Neural progenitor cell (in vitro differentiated cells): Measurements from ENCODE around the gene WDR77. TPM values are rescaled to one million over a fixed set of nuclear protein-coding genes. Genes with fewer than 3 reads are reported as not detected.

Source experiments
- DNase-seq: peaks from one replicate; pipeline ENCODE4 v3.0.0-alpha.2; 2016; ENCODE audit warnings: low spot score
- H2AFZ ChIP-seq: fragments of 200-600 bp; sonication (generic); replicated peaks from 2 replicates; pipeline ENCODE4 v1.6.1; 2016; ENCODE audit warnings: antibody characterized with exemption
- H3F3A ChIP-seq: fragments of 200-600 bp; sonication (generic); 2 replicates; pipeline ENCODE4 v1.6.1; 2016; ENCODE audit warnings: antibody characterized with exemption, low read depth
- H3K27ac ChIP-seq: fragments of 200-600 bp; sonication (generic); 2 replicates; pipeline ENCODE4 v1.5.1; 2016; ENCODE audit warnings: mild to moderate bottlenecking
- H3K27me3 ChIP-seq: fragments of 200-600 bp; sonication (generic); 2 replicates; pipeline ENCODE4 v1.6.1; 2016; ENCODE audit warnings: mild to moderate bottlenecking, moderate library complexity
- H3K36me3 ChIP-seq: fragments of 200-600 bp; sonication (generic); 2 replicates; pipeline ENCODE4 v1.5.1; 2016
- H3K4me1 ChIP-seq: fragments of 200-600 bp; sonication (generic); 2 replicates; pipeline ENCODE4 v1.6.1; 2016; ENCODE audit warnings: mixed run types
- H3K4me2 ChIP-seq: fragments of 200-600 bp; sonication (generic); 2 replicates; pipeline ENCODE4 v1.6.1; 2016
- H3K4me3 ChIP-seq: fragments of 200-600 bp; sonication (generic); 2 replicates; pipeline ENCODE4 v1.5.1; 2016
- H3K79me2 ChIP-seq: fragments of 200-600 bp; sonication (generic); 2 replicates; pipeline ENCODE4 v1.6.1; 2016; ENCODE audit warnings: low read depth
- H3K9ac ChIP-seq: fragments of 200-600 bp; sonication (generic); 2 replicates; pipeline ENCODE4 v1.6.1; 2016
- H3K9me3 ChIP-seq: fragments of 200-600 bp; sonication (generic); 2 replicates; pipeline ENCODE4 v1.5.1; 2016; ENCODE audit warnings: low read depth
- H4K20me1 ChIP-seq: fragments of 200-600 bp; sonication (generic); 2 replicates; pipeline ENCODE4 v1.6.1; 2016; ENCODE audit warnings: low read depth
- H3K27ac Mint-ChIP-seq: 3 replicates; pipeline ENCODE4 v1.8.0; 2021; ENCODE audit warnings: mixed read lengths
- H3K27me3 Mint-ChIP-seq: 2 replicates; pipeline ENCODE4 v1.8.0; 2022; ENCODE audit warnings: low read depth, mild to moderate bottlenecking, inconsistent platforms, moderate library complexity, mixed read lengths; ENCODE audit not compliant: insufficient read depth
- H3K36me3 Mint-ChIP-seq: 3 replicates; pipeline ENCODE4 v1.8.0; 2021; ENCODE audit warnings: mixed read lengths
- H3K4me1 Mint-ChIP-seq: 3 replicates; pipeline ENCODE4 v1.8.0; 2021; ENCODE audit warnings: mixed read lengths
- H3K4me3 Mint-ChIP-seq: 3 replicates; pipeline ENCODE4 v1.8.0; 2021; ENCODE audit warnings: mild to moderate bottlenecking, moderate library complexity, mixed read lengths
- H3K9me3 Mint-ChIP-seq: 3 replicates; pipeline ENCODE4 v1.8.0; 2020; ENCODE audit warnings: mixed read lengths
- CTCF ChIP-seq: fragments of 200-600 bp; sonication (generic); IDR thresholded peaks from 2 replicates; pipeline ENCODE4 v1.5.1; 2017; ENCODE audit warnings: antibody characterized with exemption, mild to moderate bottlenecking
- EZH2 ChIP-seq: fragments of 200-600 bp; sonication (generic); IDR thresholded peaks from 2 replicates; pipeline ENCODE4 v1.6.1; 2017; ENCODE audit warnings: antibody characterized with exemption, mild to moderate bottlenecking, moderate library complexity
- EZH2phosphoT487 ChIP-seq: fragments of 200-600 bp; sonication (generic); IDR thresholded peaks from 2 replicates; pipeline ENCODE4 v1.6.1; 2017; ENCODE audit warnings: antibody characterized with exemption
- total RNA-seq: library from RNA; depleted of rRNA; stranded (reverse); fragments of >200 nt; gene quantifications from 2 replicates; pipeline ENCODE4 v1.2.3, GENCODE V29; 2015; ENCODE audit warnings: low replicate concordance

Gene WDR77
- total RNA-seq, 1 donor from 2014 or later: 73.3 TPM

GRCh38 chr1:111466480-111466879 is 17.4 kb upstream of the WDR77 start:
- no peaks in the 10 kb centered on the region for H3K4me1 ChIP-seq
- no peak for TF ChIP-seq CTCF
- TF ChIP-seq EZH2: no peak
- TF ChIP-seq EZH2phosphoT487: no peak
- no peak overlapping the region for H3K9ac ChIP-seq
- H3K36me3 Mint-ChIP-seq: peaks cover 5% of the 10 kb centered on the region
- H3K4me2 ChIP-seq: no peak overlapping the region
- H3K27me3 ChIP-seq: no peaks in the 10 kb centered on the region
- no peaks in the 10 kb centered on the region for H3K4me1 Mint-ChIP-seq
- no peak overlapping the region for H3K27ac Mint-ChIP-seq
- peaks cover 8% of the 10 kb centered on the region for H3F3A ChIP-seq
- H3K9me3 Mint-ChIP-seq: no peaks in the 10 kb centered on the region
- no peaks in the 10 kb centered on the region for H3K36me3 ChIP-seq
- H3K4me3 ChIP-seq: no peak overlapping the region
- H3K9me3 ChIP-seq: no peaks in the 10 kb centered on the region
- H3K27me3 Mint-ChIP-seq: no peaks in the 10 kb centered on the region
- no peak overlapping the region for H3K4me3 Mint-ChIP-seq
- H2AFZ ChIP-seq: no peak overlapping the region
- DNase-seq: no peak
- H3K79me2 ChIP-seq: no peaks in the 10 kb centered on the region
- H3K27ac ChIP-seq: no peak overlapping the region
- no peaks in the 10 kb centered on the region for H4K20me1 ChIP-seq

- Histone ChIP-seq H4K20me1 (no peaks in the 10 kb centered on the region), H3K9ac (no peak overlapping the region), H3K4me1 (no peaks in the 10 kb centered on the region), H3K79me2 (no peaks in the 10 kb centered on the region), H3K27ac (no peak overlapping the region), H3K4me3 (no peak overlapping the region), H3K9me3 (no peaks in the 10 kb centered on the region), H3F3A (peaks cover 8% of the 10 kb centered on the region), H3K27me3 (no peaks in the 10 kb centered on the region), H3K4me2 (no peak overlapping the region), H2AFZ (no peak overlapping the region), H3K36me3 (no peaks in the 10 kb centered on the region)
- Mint-ChIP-seq H3K36me3 (peaks cover 5% of the 10 kb centered on the region), H3K27ac (no peak overlapping the region), H3K4me1 (no peaks in the 10 kb centered on the region), H3K4me3 (no peak overlapping the region), H3K9me3 (no peaks in the 10 kb centered on the region), H3K27me3 (no peaks in the 10 kb centered on the region)
- DNase-seq: no peak
- TF ChIP-seq EZH2 (no peak), EZH2phosphoT487 (no peak), CTCF (no peak)
These were observed 16.7 kb upstream of the WDR77 start for GRCh38 chr1:111465754-111466153.

- H3K27ac Mint-ChIP-seq: no peak overlapping the region
- Histone ChIP-seq H3K27ac (no peak overlapping the region), H3K36me3 (no peaks in the 10 kb centered on the region), H3K79me2 (no peaks in the 10 kb centered on the region), H3K4me1 (no peaks in the 10 kb centered on the region), H3K27me3 (no peaks in the 10 kb centered on the region), H3K4me2 (no peak overlapping the region), H3K4me3 (no peak overlapping the region), H3K9me3 (no peaks in the 10 kb centered on the region), H2AFZ (no peak overlapping the region), H3F3A (peaks cover 8% of the 10 kb centered on the region), H3K9ac (no peak overlapping the region), H4K20me1 (no peaks in the 10 kb centered on the region)
- peaks cover 12% of the 10 kb centered on the region for H3K36me3 Mint-ChIP-seq
- no peaks in the 10 kb centered on the region for H3K27me3 Mint-ChIP-seq
- H3K4me3 Mint-ChIP-seq: no peak overlapping the region
- no peak for DNase-seq
- no peaks in the 10 kb centered on the region for H3K9me3 Mint-ChIP-seq
- TF ChIP-seq CTCF: no peak
- TF ChIP-seq EZH2: no peak
- no peak for TF ChIP-seq EZH2phosphoT487
- H3K4me1 Mint-ChIP-seq: no peaks in the 10 kb centered on the region
These were observed 14.1 kb upstream of the WDR77 start for GRCh38 chr1:111463029-111463683.
